SK-N-SH treated with all-trans-retinoic acid at 6 μM for 48 hours (cell line): ENCODE results near the gene SORCS2.
A peak's percentile ranks its signal among the peaks of the same experiment; 100 is the strongest.

Experiments
- ATAC-seq: fragments of 200-7000 bp; cut with Tn5 transposase; 3 replicates; pipeline ENCODE4 v1.9.1; 2020; ENCODE audit warnings: mild to moderate bottlenecking, moderate library complexity
- ARNTL ChIP-seq: fragments of 450-650 bp; formaldehyde crosslinking; IDR thresholded peaks from 2 replicates; pipeline ENCODE4 v1.5.0; 2020; ENCODE audit warnings: low read depth, mild to moderate bottlenecking, moderate library complexity, borderline replicate concordance
- CREB5 ChIP-seq: fragments of 250-450 bp; sonication (Bioruptor Pico); IDR thresholded peaks from 2 replicates; pipeline ENCODE4 v1.5.1; 2020; ENCODE audit warnings: low read depth, mild to moderate bottlenecking, moderate library complexity
- CSDC2 ChIP-seq: fragments of 250-450 bp; sonication (Bioruptor Pico); IDR thresholded peaks from 2 replicates; pipeline ENCODE4 v1.5.0; 2020; ENCODE audit warnings: mild to moderate bottlenecking, moderate library complexity
- CSRNP3 ChIP-seq: fragments of 250-450 bp; sonication (Bioruptor Pico); IDR thresholded peaks from 2 replicates; pipeline ENCODE4 v1.5.1; 2021; ENCODE audit warnings: mild to moderate bottlenecking, moderate library complexity
- ESRRG ChIP-seq: fragments of 250-450 bp; sonication (Bioruptor Pico); IDR thresholded peaks from 2 replicates; pipeline ENCODE4 v1.6.1; 2021; ENCODE audit warnings: mild to moderate bottlenecking
- GLIS3 ChIP-seq: fragments of 250-450 bp; sonication (Bioruptor Pico); IDR thresholded peaks from 2 replicates; pipeline ENCODE4 v1.5.0; 2020; ENCODE audit warnings: mild to moderate bottlenecking, moderate library complexity
- ISL1 ChIP-seq: fragments of 250-450 bp; sonication (Bioruptor Pico); IDR thresholded peaks from 2 replicates; pipeline ENCODE4 v2.1.2; 2022; ENCODE audit warnings: mild to moderate bottlenecking, moderate library complexity
- PATZ1 ChIP-seq: fragments of 250-450 bp; sonication (Bioruptor Pico); IDR thresholded peaks from 2 replicates; pipeline ENCODE4 v1.8.0; 2020; ENCODE audit warnings: mild to moderate bottlenecking, moderate library complexity, borderline replicate concordance
- POU6F1 ChIP-seq: fragments of 250-450 bp; sonication (Bioruptor Pico); IDR thresholded peaks from 2 replicates; pipeline ENCODE4 v1.8.0; 2021; ENCODE audit warnings: low read depth, mild to moderate bottlenecking, moderate library complexity, borderline replicate concordance
- PPARA ChIP-seq: fragments of 250-450 bp; sonication (Bioruptor Pico); IDR thresholded peaks from 2 replicates; pipeline ENCODE4 v1.5.0; 2020; ENCODE audit warnings: mild to moderate bottlenecking, borderline replicate concordance
- RARB ChIP-seq: fragments of 250-450 bp; sonication (Bioruptor Pico); IDR thresholded peaks from 2 replicates; pipeline ENCODE4 v1.8.0; 2021; ENCODE audit warnings: mild to moderate bottlenecking, moderate library complexity
- SNAI2 ChIP-seq: fragments of 250-450 bp; sonication (Bioruptor Pico); IDR thresholded peaks from 2 replicates; pipeline ENCODE4 v1.5.0; 2020; ENCODE audit warnings: mild to moderate bottlenecking, moderate library complexity
- TCF4 ChIP-seq: fragments of 250-450 bp; sonication (Bioruptor Pico); IDR thresholded peaks from 2 replicates; pipeline ENCODE4 v1.8.0; 2021; ENCODE audit warnings: mild to moderate bottlenecking, moderate library complexity, borderline replicate concordance
- TOX ChIP-seq: fragments of 250-450 bp; sonication (Bioruptor Pico); IDR thresholded peaks from 2 replicates; pipeline ENCODE4 v1.8.0; 2021; ENCODE audit warnings: mild to moderate bottlenecking, moderate library complexity, borderline replicate concordance
- TSHZ2 ChIP-seq: fragments of 250-450 bp; sonication (Bioruptor Pico); IDR thresholded peaks from 2 replicates; pipeline ENCODE4 v1.5.0; 2020; ENCODE audit warnings: mild to moderate bottlenecking, moderate library complexity
- ZC3H10 ChIP-seq: fragments of 250-450 bp; sonication (Bioruptor Pico); IDR thresholded peaks from 2 replicates; pipeline ENCODE4 v1.5.1; 2021; ENCODE audit warnings: mild to moderate bottlenecking, moderate library complexity
- ZFP3 ChIP-seq: fragments of 250-450 bp; sonication (Bioruptor Pico); IDR thresholded peaks from 2 replicates; pipeline ENCODE4 v1.5.0; 2020; ENCODE audit warnings: mild to moderate bottlenecking, moderate library complexity
- ZFP30 ChIP-seq: fragments of 450-650 bp; formaldehyde crosslinking; IDR thresholded peaks from 2 replicates; pipeline ENCODE4 v1.5.0; 2022; ENCODE audit warnings: mild to moderate bottlenecking, moderate library complexity
- ZNF565 ChIP-seq: fragments of 450-650 bp; formaldehyde crosslinking; conservative IDR thresholded peaks from 2 replicates; pipeline ENCODE4 v1.5.0; 2020; ENCODE audit warnings: low read depth, mild to moderate bottlenecking, moderate library complexity
- ZNF70 ChIP-seq: fragments of 450-650 bp; formaldehyde crosslinking; IDR thresholded peaks from 2 replicates; pipeline ENCODE4 v1.5.0; 2020; ENCODE audit warnings: mild to moderate bottlenecking, moderate library complexity
- ZNF8 ChIP-seq: fragments of 450-650 bp; formaldehyde crosslinking; IDR thresholded peaks from 2 replicates; pipeline ENCODE4 v1.5.0; 2020; ENCODE audit warnings: mild to moderate bottlenecking, moderate library complexity

Gene SORCS2

GRCh38 chr4:7734651-7735260 lies 542.4 kb downstream of the SORCS2 start:
- TF ChIP-seq ZNF70 (CRISPR knock-in tag) (no peak), POU6F1 (CRISPR knock-in tag) (no peak), CSDC2 (CRISPR knock-in tag) (no peak), ESRRG (no peak), ISL1 (CRISPR knock-in tag) (no peak)

GRCh38 chr4:7735395-7735794 lies 543.1 kb downstream of the SORCS2 start:
- TF ChIP-seq SNAI2 (CRISPR knock-in tag) (no peak), ARNTL (CRISPR knock-in tag) (no peak), TSHZ2 (CRISPR knock-in tag) (no peak), ZFP3 (CRISPR knock-in tag) (peak; percentile 97), TOX (CRISPR knock-in tag) (no peak), ZC3H10 (CRISPR knock-in tag) (no peak)
- no peak for ATAC-seq

More at GRCh38 chr4:7734651-7735260, 542.4 kb downstream of the SORCS2 start:
- ATAC-seq, result no peak

- TF ChIP-seq ZFP30 (CRISPR knock-in tag) (no peak), CREB5 (CRISPR knock-in tag) (no peak), ARNTL (CRISPR knock-in tag) (no peak), ZNF565 (CRISPR knock-in tag) (no peak), ZFP3 (CRISPR knock-in tag) (no peak), TCF4 (CRISPR knock-in tag) (no peak), CSDC2 (CRISPR knock-in tag) (no peak), CSRNP3 (CRISPR knock-in tag) (no peak), SNAI2 (CRISPR knock-in tag) (no peak), ISL1 (CRISPR knock-in tag) (no peak), POU6F1 (CRISPR knock-in tag) (no peak), ZC3H10 (CRISPR knock-in tag) (no peak), RARB (CRISPR knock-in tag) (no peak), PPARA (no peak), ZNF8 (CRISPR knock-in tag) (no peak), ESRRG (no peak), GLIS3 (CRISPR knock-in tag) (no peak), PATZ1 (CRISPR knock-in tag) (no peak)
- no peak for ATAC-seq
Measured at GRCh38 chr4:7735961-7736360, 543.6 kb downstream of the SORCS2 start.
